HEK293 (cell line): ENCODE measurements around the gene MC1R.

Experiments used
- CTCF ChIA-PET: fragments of 350-600 bp; formaldehyde crosslinking; extraction: SDS; loops from one replicate; lab custom pipeline; 2021; ENCODE audit warnings: antibody characterized with exemption; lab: Yijun Ruan, JAX
- POLR2A ChIA-PET: fragments of 300-600 bp; formaldehyde crosslinking; extraction: SDS; loops from one replicate; lab custom pipeline; 2020; ENCODE audit warnings: antibody characterized with exemption, inconsistent platforms; lab: Yijun Ruan, JAX
- H3K27ac ChIP-seq: fragments of 200-500 bp; sonication (Bioruptor generic); 2 replicates; pipeline ENCODE4 v1.5.1; 2014; ENCODE audit warnings: low read depth, low read length, control low read depth, inconsistent platforms; ENCODE audit errors: extremely low read depth
- H3K36me3 ChIP-seq, 2 experiments: fragments of 200-500 bp in 1 of 2; sonication (Bioruptor generic) in 1 of 2; 1 replicate in 1 of 2; 2 replicates in 1 of 2; pipeline ENCODE4 v1.5.1; 2014 to 2017; ENCODE audit warnings: inconsistent platforms in 2 of 2, low read length in 2 of 2; ENCODE audit not compliant: control insufficient read depth in 2 of 2, insufficient read depth in 1 of 2
- H3K4me1 ChIP-seq: fragments of 200-500 bp; sonication (Bioruptor generic); 2 replicates; pipeline ENCODE4 v1.5.1; 2014; ENCODE audit warnings: mild to moderate bottlenecking, low read length, inconsistent platforms; ENCODE audit not compliant: control insufficient read depth, insufficient read depth
- H3K4me3 ChIP-seq: 2 replicates; pipeline ENCODE4 v1.5.1; 2011; ENCODE audit warnings: low read depth, mild to moderate bottlenecking, control low read depth, low read length, moderate library complexity
- H3K9me3 ChIP-seq: fragments of 200-500 bp; sonication (Bioruptor generic); 2 replicates; pipeline ENCODE4 v1.5.1; 2014; ENCODE audit warnings: low read depth, low read length, inconsistent platforms; ENCODE audit not compliant: control insufficient read depth, insufficient read depth
- CTCF ChIP-seq: fragments of 450-650 bp; formaldehyde crosslinking; IDR thresholded peaks from 2 replicates; pipeline ENCODE4 v1.5.1; 2016; ENCODE audit warnings: missing biosample characterization, missing genetic modification characterization
- PRDM2 ChIP-seq: fragments of 450-650 bp; formaldehyde crosslinking; IDR thresholded peaks from 2 replicates; pipeline ENCODE4 v1.5.1; 2016; ENCODE audit warnings: missing biosample characterization, missing genetic modification characterization, borderline replicate concordance
- PRDM6 ChIP-seq: fragments of 450-650 bp; formaldehyde crosslinking; IDR thresholded peaks from 2 replicates; pipeline ENCODE4 v1.5.1; 2017; ENCODE audit warnings: missing biosample characterization, missing genetic modification characterization
- SP7 ChIP-seq: fragments of 450-650 bp; formaldehyde crosslinking; IDR thresholded peaks from 2 replicates; pipeline ENCODE4 v1.5.1; 2016; ENCODE audit warnings: missing biosample characterization, missing genetic modification characterization
- ZFP41 ChIP-seq: fragments of 450-650 bp; formaldehyde crosslinking; IDR thresholded peaks from 2 replicates; pipeline ENCODE4 v1.5.1; 2016; ENCODE audit warnings: missing biosample characterization, missing genetic modification characterization, borderline replicate concordance
- ZNF155 ChIP-seq: fragments of 450-650 bp; formaldehyde crosslinking; IDR thresholded peaks from 2 replicates; pipeline ENCODE4 v1.5.1; 2016; ENCODE audit warnings: missing biosample characterization, missing genetic modification characterization
- ZNF223 ChIP-seq: fragments of 450-650 bp; formaldehyde crosslinking; IDR thresholded peaks from 2 replicates; pipeline ENCODE4 v1.5.1; 2016; ENCODE audit warnings: missing biosample characterization, missing genetic modification characterization
- ZNF274 ChIP-seq, 2 experiments: fragments of 200-500 bp in 1 of 2; fragments of 450-650 bp in 1 of 2; sonication (Bioruptor generic) in 1 of 2; formaldehyde crosslinking in 1 of 2; IDR thresholded peaks; 2 replicates each; pipeline versions ENCODE4 v1.5.1 to v1.6.1; 2014 to 2016; ENCODE audit warnings: borderline replicate concordance in 1 of 2, inconsistent platforms in 1 of 2, low read length in 1 of 2, missing biosample characterization in 1 of 2, missing genetic modification characterization in 1 of 2
- ZNF335 ChIP-seq: fragments of 450-650 bp; formaldehyde crosslinking; conservative IDR thresholded peaks from 2 replicates; pipeline ENCODE4 v1.5.1; 2016; ENCODE audit warnings: missing biosample characterization, missing genetic modification characterization
- ZNF350 ChIP-seq: fragments of 450-650 bp; formaldehyde crosslinking; IDR thresholded peaks from 2 replicates; pipeline ENCODE4 v1.5.0; 2017; ENCODE audit warnings: missing biosample characterization, mild to moderate bottlenecking, missing genetic modification characterization
- ZNF548 ChIP-seq: fragments of 450-650 bp; formaldehyde crosslinking; IDR thresholded peaks from 2 replicates; pipeline ENCODE4 v1.5.1; 2016; ENCODE audit warnings: missing biosample characterization, missing genetic modification characterization
- ZNF624 ChIP-seq: fragments of 450-650 bp; formaldehyde crosslinking; IDR thresholded peaks from 2 replicates; pipeline ENCODE4 v1.5.1; 2017; ENCODE audit warnings: missing biosample characterization, missing genetic modification characterization
- TF ChIP-seq, protein P1 (sequence below): fragments of 450-650 bp; formaldehyde crosslinking; IDR thresholded peaks from 2 replicates; pipeline ENCODE4 v1.5.1; 2016; ENCODE audit warnings: missing biosample characterization, missing genetic modification characterization

MC1R gene

GRCh38 chr16:89951509-89951908 is 32.8 kb downstream of the MC1R start (continued):
- no peak for TF ChIP-seq PRDM2 (tag by site-specific recombination)
- no peak for TF ChIP-seq ZNF335 (tag by site-specific recombination)

- no peak overlapping the region for H3K27ac ChIP-seq
- ChIA-PET POLR2A (interaction anchor here (1.5 kb wide), 1 partner anchor 29 kb away, joined by 6 read pairs; the partner anchor contains the start of gene TUBB3), CTCF (no interaction called here)
- no peaks in the 10 kb centered on the region for H3K4me1 ChIP-seq
- H3K9me3 ChIP-seq: no peaks in the 10 kb centered on the region
- H3K36me3 ChIP-seq: peaks cover 7 to 28% of the 10 kb centered on the region in 2 experiments; a peak in 2 of 3 replicates
- no peak overlapping the region for H3K4me3 ChIP-seq
- TF ChIP-seq ZNF350 (tag by site-specific recombination) (no peak), SP7 (tag by site-specific recombination) (no peak), PRDM6 (tag by site-specific recombination) (no peak), ZNF624 (tag by site-specific recombination) (no peak), ZNF155 (tag by site-specific recombination) (no peak), ZNF548 (tag by site-specific recombination) (no peak), ZFP41 (no peak)
- TF ChIP-seq, protein P1, sequence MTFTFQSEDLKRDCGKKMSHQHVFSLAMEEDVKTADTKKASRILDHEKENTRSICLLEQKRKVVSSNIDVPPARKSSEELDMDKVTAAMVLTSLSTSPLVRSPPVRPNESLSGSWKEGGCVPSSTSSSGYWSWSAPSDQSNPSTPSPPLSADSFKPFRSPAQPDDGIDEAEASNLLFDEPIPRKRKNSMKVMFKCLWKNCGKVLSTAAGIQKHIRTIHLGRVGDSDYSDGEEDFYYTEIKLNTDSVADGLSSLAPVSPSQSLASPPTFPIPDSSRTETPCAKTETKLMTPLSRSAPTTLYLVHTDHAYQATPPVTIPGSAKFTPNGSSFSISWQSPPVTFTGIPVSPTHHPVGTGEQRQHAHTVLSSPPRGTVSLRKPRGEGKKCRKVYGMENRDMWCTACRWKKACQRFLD: no peak
- TF ChIP-seq, all 188 proteins: peak for 0
These were observed 33.4 kb downstream of the MC1R start for GRCh38 chr16:89952049-89952448.

DNA sequence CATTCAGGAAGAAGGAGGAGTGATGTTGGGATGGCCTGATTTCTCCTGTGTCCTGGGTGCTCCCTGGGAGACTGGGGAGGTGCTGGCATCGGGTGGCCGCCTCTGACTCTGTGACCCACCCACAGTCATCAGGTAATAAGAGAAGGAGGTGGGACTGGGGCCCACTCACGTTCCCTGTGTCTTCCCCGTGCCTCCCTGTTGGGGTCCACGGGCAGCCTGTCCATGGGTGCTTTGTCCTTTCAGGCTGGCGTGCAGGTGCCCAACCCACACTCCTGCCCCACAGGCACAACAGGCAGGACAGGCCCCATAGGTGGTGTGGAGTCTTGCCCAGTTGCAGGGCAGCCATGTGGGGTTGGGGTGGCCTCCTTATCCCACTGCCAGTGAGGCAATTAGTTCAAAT is 33.9 kb downstream of the MC1R start:
- peaks cover 7 to 33% of the 10 kb centered on the region in 2 experiments; a peak in 2 of 3 replicates for H3K36me3 ChIP-seq
- H3K4me3 ChIP-seq: no peak overlapping the region
- H3K27ac ChIP-seq: no peak overlapping the region
- ChIA-PET POLR2A (no interaction called here), CTCF (no interaction called here)
- H3K4me1 ChIP-seq: no peaks in the 10 kb centered on the region
- TF ChIP-seq ZNF274 (IDR thresholded peaks at IDR 0.05; ENCODE audit: low read length) (no peak), ZNF274 (tag by site-specific recombination; IDR thresholded peaks at IDR 0.05; ENCODE audit: borderline replicate concordance) (no peak), ZNF223 (no peak), CTCF (no peak)
- H3K9me3 ChIP-seq: no peaks in the 10 kb centered on the region
